ENCODE data around the gene NDFIP1.
A peak's percentile ranks its signal among the peaks of the same experiment; 100 is the strongest.

NDFIP1 gene

DNA sequence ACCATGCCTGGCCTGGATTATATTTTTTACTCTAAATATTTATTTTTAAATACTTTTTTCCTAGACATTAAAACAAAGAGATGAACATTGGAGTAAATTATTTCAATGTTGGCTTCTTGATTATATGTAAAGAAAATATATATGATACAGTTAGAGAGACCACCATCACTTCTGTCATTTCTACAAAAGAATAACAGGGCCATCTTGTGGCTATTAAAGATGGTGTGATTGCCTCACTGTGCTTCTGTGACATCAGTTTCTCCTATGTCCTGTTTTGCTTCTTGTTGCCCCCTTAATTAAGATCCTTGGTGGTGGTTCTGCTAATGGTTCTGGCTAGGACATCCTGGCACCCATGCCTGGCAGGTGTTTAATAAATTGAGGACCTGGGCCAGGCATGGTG lies 32.9 kb downstream of the NDFIP1 start:
- no peak overlapping the region for H3K4me3 ChIP-seq (replicated peaks in 1 of 2; ENCODE audit: low read depth in 2 of 2, low read length in 2 of 2)
- TF ChIP-seq, protein P1, sequence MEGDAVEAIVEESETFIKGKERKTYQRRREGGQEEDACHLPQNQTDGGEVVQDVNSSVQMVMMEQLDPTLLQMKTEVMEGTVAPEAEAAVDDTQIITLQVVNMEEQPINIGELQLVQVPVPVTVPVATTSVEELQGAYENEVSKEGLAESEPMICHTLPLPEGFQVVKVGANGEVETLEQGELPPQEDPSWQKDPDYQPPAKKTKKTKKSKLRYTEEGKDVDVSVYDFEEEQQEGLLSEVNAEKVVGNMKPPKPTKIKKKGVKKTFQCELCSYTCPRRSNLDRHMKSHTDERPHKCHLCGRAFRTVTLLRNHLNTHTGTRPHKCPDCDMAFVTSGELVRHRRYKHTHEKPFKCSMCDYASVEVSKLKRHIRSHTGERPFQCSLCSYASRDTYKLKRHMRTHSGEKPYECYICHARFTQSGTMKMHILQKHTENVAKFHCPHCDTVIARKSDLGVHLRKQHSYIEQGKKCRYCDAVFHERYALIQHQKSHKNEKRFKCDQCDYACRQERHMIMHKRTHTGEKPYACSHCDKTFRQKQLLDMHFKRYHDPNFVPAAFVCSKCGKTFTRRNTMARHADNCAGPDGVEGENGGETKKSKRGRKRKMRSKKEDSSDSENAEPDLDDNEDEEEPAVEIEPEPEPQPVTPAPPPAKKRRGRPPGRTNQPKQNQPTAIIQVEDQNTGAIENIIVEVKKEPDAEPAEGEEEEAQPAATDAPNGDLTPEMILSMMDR (IDR thresholded peaks at IDR 0.05; ENCODE audit: low read depth, low read length) = no peak
- no peak for DNase-seq (ENCODE audit: low read depth in 2 of 2)

DNA sequence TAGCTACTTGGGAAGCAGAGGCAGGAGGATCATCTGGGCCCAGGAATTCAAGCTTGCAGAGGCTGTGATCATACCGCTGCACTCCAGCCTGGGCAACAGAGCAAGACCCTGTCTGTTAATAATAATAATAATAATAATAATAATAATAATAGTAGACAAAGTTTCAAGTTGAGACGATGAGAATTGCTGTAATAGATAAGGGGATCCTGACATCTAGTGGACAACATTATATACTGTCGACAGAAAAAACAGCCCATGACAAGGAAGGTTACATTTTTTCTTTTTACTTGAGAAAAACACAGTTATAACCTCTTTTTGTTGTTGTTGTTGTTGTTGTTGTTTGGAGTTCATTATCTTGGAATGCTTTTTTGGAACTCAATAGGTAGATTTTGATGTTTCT lies 35.3 kb downstream of the NDFIP1 start:
- DNase-seq (ENCODE audit: low read depth in 2 of 2) = peak; percentile 68 to 69

DNA sequence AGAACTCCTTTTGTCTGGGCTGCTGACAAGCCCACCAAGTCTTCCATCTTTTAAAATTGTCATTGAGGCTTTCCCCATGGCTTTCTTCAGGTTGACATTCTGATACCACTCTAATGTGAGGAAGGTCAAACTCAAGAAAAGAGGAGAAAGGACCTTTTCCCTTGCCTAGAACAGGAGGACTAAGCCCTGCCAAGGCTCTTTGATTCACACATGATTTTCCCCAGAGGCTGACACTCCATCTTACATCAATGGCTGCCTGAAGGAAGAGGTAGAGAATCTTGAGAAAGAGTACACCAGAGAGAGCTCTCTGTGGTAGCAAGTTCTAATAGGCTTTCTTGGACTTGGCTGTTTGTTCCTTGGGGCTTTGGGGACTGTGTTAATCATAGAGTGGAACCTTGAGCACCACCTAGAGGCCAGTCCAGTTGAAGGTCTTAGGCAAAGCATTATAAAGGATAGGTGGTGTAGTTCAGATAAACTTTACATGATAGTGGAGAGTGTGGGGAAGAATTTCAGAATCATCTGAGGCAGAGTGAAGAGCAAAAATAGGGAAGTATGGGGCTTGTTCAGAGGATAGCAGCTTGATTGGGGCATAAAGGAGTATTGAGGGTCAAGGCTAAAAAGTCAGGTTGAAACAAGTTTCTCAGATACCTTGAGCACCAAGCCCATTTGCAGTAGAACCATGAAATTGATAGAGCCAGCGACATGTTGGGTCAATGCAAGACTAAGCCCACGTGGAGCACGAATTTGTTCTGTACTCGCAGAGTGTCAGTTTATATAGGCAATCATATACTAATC lies 36.7 kb downstream of the NDFIP1 start:
- TF ChIP-seq, protein P1 (IDR thresholded peaks at IDR 0.05; ENCODE audit: low read depth, low read length) = peak; percentile 84
- DNase-seq (ENCODE audit: low read depth in 2 of 2) = peak; percentile 84 to 89
- no peak overlapping the region for H3K4me3 ChIP-seq (replicated peaks in 1 of 2; ENCODE audit: low read depth in 2 of 2, low read length in 2 of 2)

More for the DNA sequence above, 35.3 kb downstream of the NDFIP1 start:
- H3K4me3 ChIP-seq (replicated peaks in 1 of 2; ENCODE audit: low read depth in 2 of 2, low read length in 2 of 2) = no peak overlapping the region
- TF ChIP-seq, protein P1 (IDR thresholded peaks at IDR 0.05; ENCODE audit: low read depth, low read length) = peak; percentile 43

DNA sequence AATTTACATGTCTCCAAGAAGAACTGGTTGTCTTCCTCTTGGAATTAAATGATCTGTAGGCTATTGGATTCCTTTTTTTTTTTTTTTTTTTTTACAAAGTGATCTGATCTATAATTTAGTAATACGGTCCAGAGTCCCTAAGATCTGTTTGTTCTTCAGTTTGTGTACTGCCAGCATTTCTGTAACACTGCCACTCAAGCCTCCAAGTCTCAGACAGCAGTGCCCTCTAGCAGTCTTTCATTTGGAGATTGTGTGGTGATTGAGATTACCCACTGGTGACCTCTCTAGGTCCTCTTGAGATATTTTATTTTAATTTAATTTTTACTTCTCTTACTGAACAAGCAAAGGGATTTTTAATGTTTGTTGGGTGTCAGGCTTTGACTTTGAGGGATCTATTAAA lies 40.8 kb downstream of the NDFIP1 start:
- TF ChIP-seq, protein P1 (IDR thresholded peaks at IDR 0.05; ENCODE audit: low read depth, low read length) = no peak
- no peak overlapping the region for H3K4me3 ChIP-seq (replicated peaks in 1 of 2; ENCODE audit: low read depth in 2 of 2, low read length in 2 of 2)
- no peak for DNase-seq (ENCODE audit: low read depth in 2 of 2)

DNA sequence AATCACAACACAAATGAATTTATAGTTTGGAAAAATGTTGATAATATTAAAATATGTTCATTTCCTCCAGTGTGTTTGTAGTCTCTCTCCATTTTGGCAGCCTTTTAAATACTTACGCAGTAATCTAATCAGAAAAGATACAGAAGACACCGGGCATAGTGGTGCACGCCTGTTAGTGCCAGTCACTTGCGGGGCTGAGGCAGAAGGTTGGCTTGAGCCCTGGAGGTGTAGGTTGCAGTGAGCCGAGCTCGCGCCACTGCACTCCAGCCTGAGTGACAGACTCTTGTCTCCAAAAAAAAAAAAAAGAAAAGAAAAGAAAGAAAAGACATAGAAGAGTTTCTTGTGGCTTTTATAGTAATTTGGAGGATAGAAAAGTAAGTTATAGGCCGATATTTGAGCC lies 41.9 kb downstream of the NDFIP1 start:
- no peak overlapping the region for H3K4me3 ChIP-seq (replicated peaks in 1 of 2; ENCODE audit: low read depth in 2 of 2, low read length in 2 of 2)
- no peak for DNase-seq (ENCODE audit: low read depth in 2 of 2)
- TF ChIP-seq, protein P1 (IDR thresholded peaks at IDR 0.05; ENCODE audit: low read depth, low read length) = no peak

DNA sequence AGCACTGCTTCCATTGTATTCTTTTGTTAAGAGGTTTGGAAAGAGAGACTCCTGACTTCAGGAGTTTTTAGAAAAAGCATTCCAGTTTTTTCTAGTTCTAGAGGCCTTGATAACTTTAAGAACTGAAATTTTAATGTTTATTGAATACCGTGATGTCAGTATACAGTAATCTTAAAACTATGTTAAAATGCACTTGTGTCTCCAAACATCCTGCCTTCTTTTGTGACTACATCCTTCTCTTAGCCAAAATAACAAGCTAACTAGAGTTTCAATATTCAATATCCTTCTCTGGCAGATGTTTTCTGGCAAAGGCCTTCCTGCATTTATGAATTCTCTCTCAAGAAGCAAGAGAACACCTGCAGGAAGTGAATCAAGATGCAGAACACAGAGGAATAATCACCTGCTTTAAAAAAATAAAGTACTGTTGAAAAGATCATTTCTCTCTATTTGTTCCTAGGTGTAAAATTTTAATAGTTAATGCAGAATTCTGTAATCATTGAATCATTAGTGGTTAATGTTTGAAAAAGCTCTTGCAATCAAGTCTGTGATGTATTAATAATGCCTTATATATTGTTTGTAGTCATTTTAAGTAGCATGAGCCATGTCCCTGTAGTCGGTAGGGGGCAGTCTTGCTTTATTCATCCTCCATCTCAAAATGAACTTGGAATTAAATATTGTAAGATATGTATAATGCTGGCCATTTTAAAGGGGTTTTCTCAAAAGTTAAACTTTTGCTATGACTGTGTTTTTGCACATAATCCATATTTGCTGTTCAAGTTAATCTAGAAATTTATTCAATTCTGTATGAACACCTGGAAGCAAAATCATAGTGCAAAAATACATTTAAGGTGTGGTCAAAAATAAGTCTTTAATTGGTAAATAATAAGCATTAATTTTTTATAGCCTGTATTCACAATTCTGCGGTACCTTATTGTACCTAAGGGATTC lies 43.1 kb downstream of the NDFIP1 start:
- no peak overlapping the region for H3K4me3 ChIP-seq (replicated peaks in 1 of 2; ENCODE audit: low read depth in 2 of 2, low read length in 2 of 2)
- TF ChIP-seq, protein P1 (IDR thresholded peaks at IDR 0.05; ENCODE audit: low read depth, low read length) = peak; percentile 82
- peak; percentile 91 to 93 for DNase-seq (ENCODE audit: low read depth in 2 of 2)
